Measurements from ENCODE around the gene EPHB2.
A peak's percentile ranks its signal among the peaks of the same experiment; 100 is the strongest.

The EPHB2 gene

DNA sequence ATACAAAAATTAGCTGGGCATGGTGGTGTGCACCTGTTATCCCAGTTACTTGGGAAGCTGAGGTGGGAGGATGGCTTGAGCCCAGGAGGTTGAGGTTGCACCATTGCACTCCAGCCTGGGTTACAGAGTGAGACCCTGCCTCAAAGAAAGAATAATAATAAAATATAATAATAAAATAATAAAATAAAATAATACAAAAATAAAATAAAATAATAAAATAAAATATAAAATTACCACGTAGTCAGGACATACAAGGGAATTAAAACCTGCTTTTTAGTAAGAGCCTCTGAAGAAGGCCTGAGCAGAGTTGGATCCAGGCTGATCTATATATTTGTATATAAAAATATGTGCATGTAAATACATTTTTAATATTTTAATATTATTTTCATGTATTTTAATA lies 41.7 kb downstream of the EPHB2 start:
- no peak for DNase-seq

DNA sequence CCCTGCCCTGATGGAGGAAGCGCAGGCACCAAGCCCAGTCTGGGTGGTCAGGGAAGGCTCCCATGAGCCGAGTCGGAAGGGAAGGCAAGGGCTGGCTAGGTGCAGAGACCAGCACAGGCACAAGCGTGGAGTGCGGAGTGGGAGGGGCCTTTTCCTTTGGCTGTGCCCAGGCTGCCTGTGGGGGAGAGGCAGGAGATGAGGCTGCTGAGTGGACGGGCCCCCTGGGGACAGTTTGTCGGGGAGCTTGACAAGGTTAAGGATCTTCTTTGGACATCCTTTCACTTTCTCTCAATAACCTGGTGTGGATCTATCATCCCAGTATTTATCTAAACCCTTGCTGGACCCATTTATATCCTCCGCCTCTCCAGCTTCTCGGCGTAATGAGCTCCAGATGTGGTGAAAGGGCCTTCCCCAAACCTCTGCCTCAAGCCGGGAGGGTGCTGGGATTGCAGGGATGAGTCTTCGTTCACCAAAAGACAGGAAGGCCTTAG lies 42.9 kb downstream of the EPHB2 start:
- DNase-seq = no peak

- no peak for DNase-seq
Observed at GRCh38 chr1:22754106-22754768, 43.6 kb downstream of the EPHB2 start.

DNA sequence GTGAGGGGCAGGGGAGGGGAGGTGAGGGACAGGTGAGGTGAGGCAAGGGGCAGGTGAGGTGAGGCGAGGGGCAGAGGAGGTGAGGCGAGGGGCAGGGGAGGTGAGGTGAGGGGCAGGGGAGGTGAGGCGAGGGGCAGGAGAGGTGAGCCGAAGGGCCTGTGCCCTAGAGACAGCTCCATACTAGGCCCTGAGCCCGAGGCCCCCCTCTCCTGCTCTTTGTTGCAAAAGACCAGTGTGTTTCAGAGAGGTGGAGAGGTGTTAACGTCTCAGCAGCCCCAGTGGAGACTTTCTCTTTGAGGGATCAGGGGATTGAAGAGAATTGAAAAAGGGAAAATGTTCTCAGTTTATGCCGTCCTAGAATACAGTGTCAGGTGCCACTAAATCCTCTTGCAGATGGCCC lies 44.2 kb downstream of the EPHB2 start:
- DNase-seq = no peak

GRCh38 chr1:22755641-22756040 lies 45.0 kb downstream of the EPHB2 start:
- no peak for DNase-seq

DNA sequence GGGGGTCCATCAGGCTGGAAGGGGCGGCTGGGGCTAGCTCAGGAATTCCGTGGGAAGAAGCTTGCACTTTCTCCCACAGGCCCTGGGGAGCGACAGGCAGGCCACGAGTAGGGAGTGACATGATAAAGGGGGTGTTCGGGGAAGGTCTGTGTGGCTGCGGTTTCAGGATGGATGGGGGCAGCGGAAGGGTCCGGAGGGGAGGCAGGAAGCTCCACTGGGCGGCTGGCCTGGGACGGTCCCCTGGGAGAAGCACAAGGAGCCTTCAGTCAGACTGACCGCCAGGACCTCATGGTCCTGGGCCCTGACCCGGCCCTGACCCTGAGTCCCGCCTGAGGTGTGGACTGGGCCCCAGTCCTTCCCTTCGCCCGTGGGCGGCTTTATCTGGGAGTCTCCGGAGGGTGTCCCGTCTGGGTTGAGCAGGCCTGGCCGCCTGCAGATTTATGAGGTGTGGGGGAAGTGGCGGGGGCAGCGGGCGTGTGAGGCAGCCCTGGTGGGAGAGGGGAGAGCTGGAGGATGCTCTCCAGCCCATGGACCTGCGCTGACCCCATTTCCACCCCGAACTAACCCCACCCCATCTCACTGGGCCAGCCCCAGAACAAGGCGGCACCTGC lies 45.6 kb downstream of the EPHB2 start:
- no peak for DNase-seq

GRCh38 chr1:22760455-22760854 lies 49.8 kb downstream of the EPHB2 start:
- DNase-seq = no peak

- DNase-seq = no peak
Observed at GRCh38 chr1:22761101-22761500, 50.5 kb downstream of the EPHB2 start.

GRCh38 chr1:22761821-22762220 lies 51.2 kb downstream of the EPHB2 start:
- DNase-seq = no peak

DNA sequence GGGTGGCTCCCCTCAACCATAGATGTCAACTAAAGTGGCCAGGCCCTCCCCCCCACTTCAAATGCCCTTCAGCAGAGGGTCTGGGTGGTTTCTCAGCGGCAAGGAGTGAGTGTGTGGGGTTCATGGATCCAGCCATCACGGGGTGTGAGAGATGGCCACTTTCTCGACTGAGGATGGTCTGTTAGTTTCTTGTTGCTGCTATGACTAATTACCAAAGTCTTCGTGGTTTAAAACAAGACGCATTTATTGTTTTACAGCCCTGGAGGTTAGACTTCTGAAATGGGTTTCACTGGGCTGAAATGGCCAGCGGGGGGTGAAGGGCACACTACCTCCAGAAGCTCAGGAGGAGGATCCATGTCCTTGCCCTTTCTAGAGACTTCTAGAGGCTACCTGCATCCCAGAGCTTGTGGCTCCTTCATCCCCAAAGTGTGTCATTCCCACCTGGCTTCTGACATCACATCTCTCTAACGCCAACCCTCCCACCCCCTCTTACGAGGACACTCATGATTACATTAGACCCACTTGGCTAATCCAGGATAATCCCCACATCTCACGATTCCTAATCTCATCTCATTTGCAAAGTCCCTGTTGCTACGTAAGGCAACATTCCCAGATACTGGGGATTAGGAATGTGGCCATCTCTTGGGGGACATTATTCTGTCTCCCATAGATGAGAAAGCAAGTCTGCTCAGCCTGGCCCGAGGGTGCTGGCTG lies 53.0 kb downstream of the EPHB2 start:
- no peak for DNase-seq

GRCh38 chr1:22767852-22768251 lies 57.2 kb downstream of the EPHB2 start:
- no peak for DNase-seq

- DNase-seq = no peak
Observed at GRCh38 chr1:22769932-22770331, 59.3 kb downstream of the EPHB2 start.

- no peak for DNase-seq
Observed at GRCh38 chr1:22772014-22772413, 61.4 kb downstream of the EPHB2 start.

GRCh38 chr1:22773981-22774832 lies 63.6 kb downstream of the EPHB2 start:
- no peak for DNase-seq

DNA sequence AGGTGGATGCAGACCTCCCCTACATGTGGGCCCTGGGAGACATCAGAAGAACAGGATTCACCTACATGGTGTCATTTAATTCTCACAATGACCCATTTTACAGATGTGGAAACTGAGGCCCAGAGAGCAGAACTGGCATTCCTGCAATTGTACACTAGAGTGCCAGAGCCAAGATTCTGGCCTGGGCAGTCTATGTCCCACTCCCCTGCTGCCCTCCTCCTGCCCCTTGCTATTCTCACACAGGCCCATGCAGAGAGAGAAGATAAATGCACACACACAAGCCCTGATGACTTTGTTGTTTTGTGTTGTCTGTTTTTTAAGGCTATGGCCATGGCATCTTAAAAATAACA lies 64.2 kb downstream of the EPHB2 start:
- no peak for DNase-seq

GRCh38 chr1:22775478-22775877 lies 64.8 kb downstream of the EPHB2 start:
- DNase-seq = no peak

GRCh38 chr1:22776035-22776613 lies 65.5 kb downstream of the EPHB2 start:
- no peak for DNase-seq

DNA sequence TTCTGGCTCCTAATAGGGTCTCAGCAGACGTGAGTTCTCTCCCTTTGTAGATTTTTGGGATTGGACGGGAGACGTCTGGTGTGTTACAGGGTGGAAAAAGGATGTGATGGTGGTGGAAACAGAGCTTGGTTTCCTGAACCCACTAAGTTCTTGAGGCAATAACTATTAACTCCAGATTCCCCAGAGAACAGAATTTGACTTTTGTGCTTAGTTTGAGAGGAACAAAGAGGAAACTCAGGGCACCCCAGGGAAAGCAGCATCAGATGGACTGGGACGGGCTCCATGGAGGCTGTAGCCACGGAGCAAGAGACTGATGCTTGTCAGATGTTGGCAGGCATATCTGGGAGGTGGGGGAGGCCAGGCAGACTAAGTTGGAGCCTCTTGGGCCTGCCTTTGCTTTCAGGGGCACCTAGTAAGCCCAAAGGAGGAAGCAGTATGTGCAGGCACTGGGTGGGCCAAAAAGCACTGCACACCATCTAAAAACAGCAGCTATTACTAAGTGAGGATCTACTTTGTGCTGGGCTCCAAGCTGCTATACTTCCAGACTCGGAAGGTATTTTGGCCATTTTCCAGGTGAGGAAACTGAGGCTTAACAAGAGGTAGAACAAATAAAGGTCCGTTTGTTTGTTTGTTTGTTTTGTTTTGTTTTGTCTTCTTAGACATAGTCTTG lies 66.9 kb downstream of the EPHB2 start:
- no peak for DNase-seq

DNA sequence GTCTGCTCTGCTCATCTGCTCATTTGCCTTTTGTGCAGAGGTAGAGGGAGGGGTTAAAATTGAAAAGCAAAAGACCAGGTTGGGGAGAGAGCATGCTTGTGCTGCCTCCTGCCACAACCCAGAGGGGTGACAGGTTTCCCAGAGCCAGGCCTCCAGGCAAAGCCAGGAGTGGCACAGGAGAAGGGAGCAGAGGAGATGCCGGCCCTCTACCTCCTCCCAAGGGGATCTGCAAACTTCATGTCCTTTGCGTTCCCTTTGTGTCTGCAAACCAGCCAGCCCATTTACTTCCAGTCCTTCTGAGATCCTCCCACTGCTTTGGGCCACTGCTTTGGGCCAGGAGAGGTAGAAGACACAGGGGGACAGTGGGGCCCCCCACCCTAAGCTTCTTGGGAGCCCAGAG lies 67.8 kb downstream of the EPHB2 start:
- DNase-seq = no peak

DNA sequence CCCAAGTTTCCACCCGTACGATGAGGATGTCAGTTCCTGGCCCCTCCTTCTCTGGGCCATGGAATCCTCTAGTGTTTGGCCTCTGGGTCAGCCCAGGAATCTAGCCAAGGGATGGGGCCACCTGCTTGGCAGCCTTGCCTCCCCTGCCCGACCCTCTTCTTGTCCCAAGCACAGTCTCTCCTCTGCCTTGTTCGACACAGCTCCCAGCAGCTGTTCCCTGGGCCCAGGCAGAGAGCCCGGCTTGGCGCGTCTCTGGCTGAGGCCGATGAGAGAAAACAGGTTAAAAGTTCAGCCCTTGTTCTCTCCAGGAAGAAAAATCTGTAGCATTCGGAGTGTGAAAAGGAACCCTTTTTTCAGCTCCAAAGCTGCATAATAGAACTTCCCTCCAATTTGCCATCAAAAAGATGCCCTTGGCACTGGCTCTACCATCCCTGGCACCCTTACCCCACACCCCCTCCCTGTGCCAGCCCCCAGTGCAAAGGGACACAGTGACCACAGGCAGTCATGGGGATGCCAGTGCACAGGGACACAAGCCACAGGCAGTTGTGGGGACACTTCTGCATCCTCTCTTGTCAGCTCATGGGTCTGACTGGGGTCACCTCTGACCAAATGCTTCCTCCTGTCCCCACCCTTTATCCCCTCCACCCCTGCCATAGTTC lies 68.4 kb downstream of the EPHB2 start:
- DNase-seq = no peak

GRCh38 chr1:22780696-22781095 lies 70.1 kb downstream of the EPHB2 start:
- DNase-seq = peak; percentile 68

DNA sequence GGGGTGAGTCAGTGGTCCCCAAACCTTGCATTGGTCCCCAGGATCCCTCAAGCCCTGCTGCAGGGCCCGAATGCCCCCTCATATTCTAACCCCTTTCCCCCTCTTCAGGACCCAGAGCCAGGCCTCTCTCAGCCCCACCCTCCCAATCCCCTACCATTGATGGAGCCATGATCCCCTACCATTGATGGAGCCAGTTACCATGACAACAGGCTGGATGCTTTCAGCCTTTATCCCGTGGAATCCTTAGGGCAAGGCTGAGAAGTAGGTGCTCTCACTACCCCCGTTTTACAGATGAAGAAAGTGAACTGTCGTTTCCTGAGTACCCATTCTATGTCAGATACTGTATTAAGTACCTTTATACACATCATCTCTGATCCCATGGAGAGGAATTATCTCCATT lies 70.8 kb downstream of the EPHB2 start:
- DNase-seq = no peak
